HG02759 (cell line): ENCODE results near the gene RNU6-9.

ENCODE experiments used
- ATAC-seq: cut with Tn5 transposase; IDR thresholded peaks from one replicate; pipeline ENCODE4 v1.9.1; 2021; ENCODE audit warnings: mild to moderate bottlenecking, moderate library complexity; ENCODE audit not compliant: unreplicated experiment

Gene RNU6-9

DNA sequence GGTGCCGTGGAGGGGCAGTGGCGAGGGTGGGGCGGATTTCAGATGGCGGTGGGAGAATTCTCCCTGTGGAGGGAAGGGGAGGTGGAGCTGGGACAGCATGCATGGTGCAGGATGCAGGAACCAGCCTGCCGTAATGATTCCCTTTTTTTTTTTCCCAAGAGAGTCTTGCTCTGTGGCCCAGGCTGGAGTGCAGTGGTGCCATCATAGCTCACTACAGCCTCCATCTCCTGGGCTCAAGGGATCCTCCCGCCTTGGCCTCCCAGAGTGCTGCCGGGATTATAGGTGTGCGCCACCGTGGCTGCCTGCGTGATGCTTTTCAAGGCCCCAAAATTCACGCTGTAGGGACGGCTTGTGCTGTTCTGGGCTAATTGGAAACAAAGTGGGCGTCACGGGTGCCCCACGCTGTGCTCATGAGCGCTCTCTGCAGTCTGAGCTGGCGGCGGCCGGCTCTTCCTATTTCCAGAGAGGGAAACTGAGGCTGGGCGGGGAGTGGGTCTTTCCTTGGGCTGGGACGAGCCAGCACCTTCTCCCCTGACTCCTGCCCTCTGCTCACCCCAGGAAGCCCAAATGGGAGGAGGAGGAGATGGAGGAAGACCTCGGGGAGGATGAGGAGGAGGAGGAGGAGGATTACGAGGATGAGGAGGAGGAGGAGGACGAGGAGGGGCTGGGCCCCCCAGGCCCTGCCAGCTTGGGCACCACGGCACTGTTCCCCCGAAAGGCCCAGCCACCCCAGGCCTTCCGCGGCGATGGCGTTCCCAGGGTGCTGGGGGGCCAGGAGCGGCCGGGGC, 38.8 kb downstream of the RNU6-9 start:
- no peak for ATAC-seq

DNA sequence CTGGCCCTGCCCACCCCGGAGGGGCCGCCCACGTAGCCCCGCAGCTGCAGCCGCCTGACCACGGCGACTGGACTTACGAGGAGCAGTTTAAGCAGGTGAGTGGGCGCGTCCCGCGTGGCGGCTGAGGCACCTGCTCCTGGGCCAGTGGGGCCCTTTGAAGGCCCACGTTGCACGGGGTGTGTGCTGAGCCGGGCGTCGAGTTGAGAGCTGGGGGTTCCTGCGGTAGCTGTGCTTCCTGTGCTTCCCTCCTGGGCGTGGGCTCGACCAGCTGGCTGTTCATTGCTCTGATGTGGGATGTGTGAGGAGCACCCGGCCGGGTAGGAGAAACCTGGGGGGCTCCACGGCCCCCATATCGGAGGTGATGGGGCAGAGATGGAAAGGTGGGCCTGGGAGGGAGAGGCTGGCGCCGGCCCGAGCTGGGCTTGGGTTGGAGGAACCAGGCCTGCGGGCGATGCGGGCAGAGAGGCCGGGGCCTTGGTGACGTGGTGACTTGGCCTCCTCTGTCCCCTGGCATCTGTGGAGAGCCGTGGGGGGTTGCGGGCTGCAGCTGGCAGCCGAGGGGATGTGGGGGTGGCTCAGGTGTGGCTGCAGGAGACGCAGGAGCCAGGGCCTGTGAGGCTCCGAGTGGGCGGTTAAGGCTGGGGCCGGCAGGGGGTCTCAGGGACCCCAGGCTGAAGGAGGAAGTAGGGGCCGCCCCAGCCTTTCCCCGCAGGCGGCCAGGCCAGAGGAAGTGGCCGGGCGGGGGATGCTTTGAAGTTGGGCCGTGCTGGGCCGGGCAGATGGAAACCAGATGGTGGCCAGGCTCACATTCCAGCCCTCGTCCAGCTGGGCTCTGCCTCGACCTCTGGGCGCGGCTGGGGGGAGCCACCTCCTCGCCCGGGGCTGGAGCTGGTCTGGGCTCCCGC, 39.6 kb downstream of the RNU6-9 start:
- no peak for ATAC-seq

DNA sequence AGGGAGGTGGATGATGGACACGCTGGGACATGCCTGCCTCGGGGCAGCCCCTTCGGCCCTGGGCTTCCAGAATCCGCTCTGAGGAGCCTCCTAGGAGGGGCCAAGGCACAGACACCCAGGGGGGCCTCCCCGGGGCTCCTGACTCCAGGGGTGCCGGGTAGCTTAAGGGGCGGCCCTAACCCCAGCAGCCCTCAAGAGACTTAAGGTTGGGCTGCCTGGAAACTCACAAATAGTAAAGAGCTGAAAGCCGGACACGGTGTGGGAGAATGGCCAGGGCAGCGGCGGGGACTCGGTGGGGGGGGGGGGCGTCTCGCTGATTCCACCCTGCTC, 40.2 kb downstream of the RNU6-9 start:
- no peak for ATAC-seq

DNA sequence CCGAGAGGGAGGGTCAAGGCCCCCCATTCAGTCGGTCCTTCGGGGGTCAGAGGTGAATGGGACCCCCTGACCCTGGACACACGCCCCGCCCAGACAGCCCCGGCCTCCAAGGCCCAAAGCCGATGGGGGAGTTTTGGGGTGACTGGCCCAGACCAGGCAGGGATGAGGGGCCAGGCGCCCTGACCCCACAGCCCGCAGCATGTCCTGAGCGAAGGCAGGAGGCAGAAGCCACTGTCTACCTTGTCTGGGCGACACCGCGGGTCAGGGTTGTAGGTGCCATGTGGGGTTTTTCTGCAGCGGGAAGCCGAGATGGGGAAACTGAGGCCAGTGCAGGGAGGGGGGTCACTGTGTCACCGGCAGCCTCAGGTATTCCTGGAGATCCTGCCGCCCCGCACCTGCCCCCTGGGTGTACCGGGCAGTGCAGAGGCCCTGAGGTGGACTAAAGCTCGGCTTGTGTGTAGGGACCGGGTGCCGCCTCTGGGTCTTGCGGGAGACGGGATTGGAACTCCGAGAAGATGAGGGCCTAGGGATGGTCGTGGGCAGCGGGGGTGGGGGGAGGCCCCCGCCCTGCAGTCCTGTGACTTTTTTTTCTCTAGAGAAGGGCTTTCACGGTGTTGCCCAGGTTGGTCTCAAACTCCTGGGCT, 41.0 kb downstream of the RNU6-9 start:
- no peak for ATAC-seq

DNA sequence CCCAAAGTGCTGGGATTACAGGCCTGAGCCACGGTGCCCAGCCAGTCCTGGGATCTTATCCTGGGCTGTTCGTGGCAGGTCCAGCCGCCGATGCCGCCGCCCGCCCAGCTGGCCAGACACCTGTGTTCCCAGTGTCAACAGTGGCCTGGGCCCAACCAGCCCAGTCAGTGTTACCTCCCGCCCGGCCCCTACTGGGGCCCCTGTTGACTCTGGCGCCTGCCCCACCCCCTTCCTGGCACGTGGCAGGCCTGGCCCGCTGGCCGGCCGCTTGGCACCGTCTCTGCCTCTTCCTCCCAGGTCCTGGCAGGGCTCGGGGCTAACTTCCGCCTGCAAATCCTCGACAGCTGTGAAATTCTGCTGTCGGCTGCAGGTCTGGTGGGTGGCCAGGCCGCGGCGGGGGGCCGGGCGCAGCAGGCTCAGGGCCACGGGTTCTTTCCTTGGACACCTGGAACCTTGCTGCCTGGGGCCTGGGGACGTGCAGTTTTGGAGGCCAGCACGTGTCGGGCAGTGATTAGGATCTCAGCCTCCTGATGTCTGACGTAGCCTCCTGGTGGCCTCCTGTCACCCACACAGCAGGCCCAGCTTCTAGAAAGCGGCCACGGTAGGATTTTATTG, 41.7 kb downstream of the RNU6-9 start:
- no peak for ATAC-seq

DNA sequence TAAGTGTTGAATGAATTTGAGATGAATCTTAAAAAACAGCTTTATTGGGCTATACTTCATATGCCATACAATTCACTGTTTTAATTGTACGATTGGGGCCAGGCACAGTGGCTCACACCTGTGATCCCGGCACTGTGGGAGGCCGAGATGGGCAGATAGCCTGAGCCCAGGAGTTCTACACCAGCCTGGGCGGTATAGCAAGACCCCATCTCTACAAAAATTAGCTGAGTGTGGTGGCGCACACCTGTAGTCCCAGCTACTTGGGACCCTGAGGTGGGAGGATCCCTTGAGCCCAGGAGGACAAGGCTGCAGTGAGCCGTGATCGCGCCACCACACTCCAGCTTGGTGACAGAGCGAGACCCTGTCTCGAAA, 42.9 kb downstream of the RNU6-9 start:
- no peak for ATAC-seq

DNA sequence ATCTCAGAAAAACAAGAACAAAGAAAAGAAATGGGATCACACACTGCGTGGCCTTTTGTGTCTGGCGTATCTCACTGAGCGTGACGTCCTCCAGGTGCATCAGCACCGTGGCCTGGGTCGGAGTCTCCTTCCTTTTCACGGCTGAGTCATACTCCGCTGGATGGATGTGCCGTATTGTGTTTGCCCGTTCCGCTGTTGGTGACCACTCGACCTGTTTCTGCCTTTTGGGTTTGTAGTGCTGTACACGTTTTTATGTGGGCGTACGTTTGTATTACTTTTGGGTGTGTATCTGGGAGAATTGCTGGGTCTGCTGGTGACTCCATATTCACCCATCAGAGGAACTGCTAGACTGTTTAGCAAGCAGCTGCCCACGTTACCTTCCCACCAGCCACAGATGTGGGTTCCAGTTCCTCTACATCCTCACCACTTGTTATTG, 44.0 kb downstream of the RNU6-9 start:
- ATAC-seq, result no peak

DNA sequence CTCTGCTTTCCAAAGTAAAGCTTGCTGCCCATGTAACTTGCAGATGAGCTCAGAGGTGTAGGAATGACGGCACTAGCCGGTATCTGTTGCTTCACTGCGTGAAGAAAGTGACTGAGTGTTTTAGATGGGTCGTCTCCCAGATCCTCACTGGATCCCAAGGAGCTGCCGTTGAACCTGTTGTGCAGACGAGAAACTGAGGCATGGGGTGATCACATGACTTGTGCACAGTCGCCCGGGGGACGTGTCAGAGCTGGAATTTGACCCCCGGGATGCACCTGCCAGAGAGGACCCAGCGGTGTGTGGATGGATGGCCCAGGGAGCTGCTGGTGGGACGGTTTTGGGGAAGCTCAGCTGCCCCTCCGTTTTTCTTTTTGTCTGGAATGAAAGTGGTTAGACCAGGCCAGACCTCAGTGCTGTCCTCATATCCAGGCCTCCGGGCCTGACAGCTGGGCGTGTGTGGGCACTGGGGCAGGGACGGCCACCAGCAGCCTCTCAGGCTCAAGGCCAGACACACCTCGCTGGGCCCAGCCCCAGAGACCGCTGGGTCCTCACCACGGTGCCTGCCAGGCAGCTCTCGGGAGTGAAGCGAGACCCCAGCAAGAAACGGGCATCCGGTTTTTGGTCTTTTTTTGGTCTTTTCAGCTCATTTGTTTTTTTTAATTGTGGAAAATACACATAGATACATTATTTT, 45.1 kb downstream of the RNU6-9 start:
- no peak for ATAC-seq

DNA sequence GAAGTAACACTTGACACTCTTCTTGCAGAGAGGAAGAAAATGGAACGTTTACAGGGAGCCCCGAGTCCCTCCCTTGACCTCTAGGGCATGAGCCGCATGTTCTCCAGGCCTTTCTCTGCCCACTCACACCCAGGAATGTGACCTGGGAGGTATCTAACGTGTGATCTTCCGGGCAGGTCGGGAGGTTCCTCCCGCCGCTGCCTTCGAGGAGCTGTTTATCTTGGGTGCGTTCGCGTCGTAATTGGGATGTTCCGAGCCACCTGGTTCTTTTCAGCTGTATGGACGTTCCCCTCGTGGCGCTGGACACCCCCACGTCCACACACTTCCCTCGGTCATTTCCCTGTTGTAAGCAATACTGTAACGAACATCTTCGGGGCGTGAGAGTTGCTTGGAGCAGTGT, 46.2 kb downstream of the RNU6-9 start:
- no peak for ATAC-seq

DNA sequence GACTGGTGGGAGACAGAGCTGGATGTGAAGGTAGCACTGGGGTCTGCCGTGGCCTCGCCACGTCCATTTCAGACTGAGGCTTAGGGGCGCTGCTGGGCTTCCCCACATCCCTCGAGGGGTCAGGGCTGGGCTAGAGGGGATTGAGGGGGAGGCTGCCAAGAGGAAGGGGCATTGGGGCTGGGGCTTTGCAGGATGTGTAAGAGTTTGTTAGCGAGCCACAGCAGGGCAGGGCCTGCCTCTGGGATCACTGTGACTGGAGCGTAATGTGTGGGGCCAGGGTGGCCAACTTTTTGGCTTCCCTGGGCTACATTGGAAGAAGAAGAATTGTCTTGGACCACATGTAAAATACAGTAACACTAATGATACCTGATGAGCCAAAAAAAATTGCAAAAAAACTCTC, 46.6 kb downstream of the RNU6-9 start:
- ATAC-seq, result no peak

DNA sequence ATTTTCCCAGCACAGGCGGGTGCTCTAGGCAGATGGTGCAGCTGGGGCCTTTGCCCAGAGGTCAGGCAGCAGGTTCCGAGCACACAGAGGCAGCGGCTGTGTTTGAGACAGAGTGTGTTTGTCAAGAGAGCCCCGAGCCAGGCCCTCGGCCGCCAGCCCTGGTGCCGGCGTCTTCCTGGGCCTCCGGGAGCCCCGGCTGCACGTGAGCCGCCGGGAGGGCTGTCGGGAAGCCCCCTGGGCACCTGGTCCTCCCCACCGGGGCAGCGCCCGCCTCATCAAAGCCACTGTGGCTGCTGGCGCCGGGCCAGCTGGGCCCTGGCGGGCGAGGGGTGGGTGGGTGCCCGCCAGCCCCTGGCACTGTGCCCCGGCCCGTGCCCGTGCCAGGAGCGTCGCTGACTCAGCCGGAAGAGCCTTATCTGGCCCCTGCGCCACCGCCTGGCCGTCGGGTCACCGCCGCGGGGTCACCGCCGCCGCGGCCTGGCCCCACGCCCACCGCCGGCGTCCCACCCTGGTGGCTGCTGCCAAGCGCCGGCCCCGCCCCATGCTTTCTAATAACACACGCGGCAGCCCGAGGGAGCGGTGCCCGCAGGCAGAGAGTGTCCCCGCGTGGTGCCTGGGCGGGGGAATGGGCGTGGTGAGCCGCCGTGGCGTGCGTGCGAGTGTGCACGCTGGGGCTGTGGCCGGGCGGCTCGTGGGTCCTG, 47.5 kb downstream of the RNU6-9 start:
- ATAC-seq, result peak; percentile 56

DNA sequence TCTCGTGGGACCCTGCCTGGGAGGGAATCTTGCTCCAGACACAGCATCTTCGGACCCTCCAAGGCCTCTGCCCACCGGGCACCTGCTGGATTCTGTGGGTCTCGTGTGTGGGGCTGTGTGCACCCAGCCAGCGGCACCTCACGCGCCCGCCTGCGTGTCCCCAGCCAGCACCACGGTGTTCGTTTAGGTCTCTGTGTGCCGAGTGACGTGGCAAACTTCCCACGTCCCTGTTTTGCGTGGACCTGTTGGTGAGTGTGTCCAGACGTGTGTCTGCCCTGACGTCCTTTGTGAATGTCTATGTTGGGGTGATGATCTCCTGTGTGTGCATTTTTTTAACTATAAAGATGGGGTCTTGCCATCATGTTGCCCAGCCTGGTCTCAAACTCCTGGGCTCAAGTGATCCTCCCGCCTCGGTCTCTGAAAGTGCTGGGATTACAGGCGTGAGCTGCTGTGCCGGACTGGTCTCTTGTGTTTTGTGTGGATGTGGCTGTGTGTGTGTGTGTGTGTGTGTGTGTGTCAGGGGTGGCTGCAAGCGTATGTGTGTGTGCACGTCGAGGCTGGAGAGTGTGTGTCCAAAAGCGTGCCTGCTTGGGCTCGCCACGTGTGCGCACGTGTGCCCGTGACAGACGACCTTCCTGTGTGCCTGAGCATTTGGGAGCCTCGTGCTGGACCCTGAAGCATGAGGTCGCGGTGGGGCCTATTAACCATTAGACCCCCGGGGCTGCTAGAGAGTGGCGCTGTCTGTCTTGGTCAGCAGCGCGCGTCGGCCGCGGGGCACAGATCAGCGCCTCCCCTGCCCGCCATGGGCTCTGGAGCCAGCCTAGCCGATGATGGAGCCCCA, 48.2 kb downstream of the RNU6-9 start:
- ATAC-seq, result no peak

DNA sequence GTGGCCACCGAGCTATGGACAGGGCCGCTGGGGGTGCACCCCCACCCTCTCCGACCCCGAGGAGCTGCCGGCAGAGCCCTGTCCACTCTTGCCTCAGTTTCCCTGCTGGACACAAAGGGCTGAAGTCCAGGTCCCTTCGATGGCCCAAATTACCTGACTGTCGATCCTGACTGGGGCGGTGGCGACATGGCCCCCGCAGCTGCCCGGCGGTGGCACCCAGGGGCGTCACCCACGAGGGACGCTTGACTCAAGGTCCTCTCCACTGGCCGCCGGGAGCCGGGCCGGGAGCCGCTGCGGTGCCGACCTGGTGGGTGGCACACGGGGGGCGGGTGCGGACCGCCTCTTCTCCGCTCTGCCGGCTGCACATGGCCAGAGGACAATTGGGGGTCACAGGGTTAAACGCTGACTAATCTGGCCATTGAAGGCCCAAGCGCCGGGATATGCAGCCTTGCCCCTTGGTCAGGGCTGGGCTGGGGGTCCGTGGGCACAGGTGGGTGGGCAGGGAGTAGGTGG, 48.9 kb downstream of the RNU6-9 start:
- no peak for ATAC-seq
